H9 (cell line): ENCODE data around the gene PID1. TPM values are rescaled to one million over a fixed set of nuclear protein-coding genes. Genes with fewer than 3 reads are reported as not detected.

Experiments
- DNase-seq: peaks from one replicate; pipeline ENCODE4 v3.0.0-alpha.2; 2017
- H2AFZ ChIP-seq: one replicate; pipeline ENCODE4 v1.6.1; 2013; ENCODE audit warnings: mild to moderate bottlenecking, low read length, control low read depth, moderate library complexity
- H2AK5ac ChIP-seq: 2 replicates; pipeline ENCODE4 v1.6.1; 2013; ENCODE audit warnings: low read length, control low read depth, mixed read lengths; ENCODE audit not compliant: insufficient read length
- H2BK120ac ChIP-seq: one replicate; pipeline ENCODE4 v1.6.1; 2013; ENCODE audit warnings: low read depth, mild to moderate bottlenecking, low read length, control low read depth, inconsistent platforms; ENCODE audit not compliant: poor library complexity, severe bottlenecking
- H2BK12ac ChIP-seq: 2 replicates; pipeline ENCODE4 v1.6.1; 2013; ENCODE audit warnings: low read length, control low read depth, mixed read lengths, low read depth; ENCODE audit not compliant: insufficient read length
- H2BK15ac ChIP-seq: 2 replicates; pipeline ENCODE4 v1.6.1; 2013; ENCODE audit warnings: low read depth, low read length, control low read depth
- H2BK20ac ChIP-seq: one replicate; pipeline ENCODE4 v1.6.1; 2013; ENCODE audit warnings: low read depth, mild to moderate bottlenecking, low read length, control low read depth, inconsistent platforms; ENCODE audit not compliant: poor library complexity, severe bottlenecking
- H2BK5ac ChIP-seq: 2 replicates; pipeline ENCODE4 v1.6.1; 2013; ENCODE audit warnings: low read length, control low read depth, mixed read lengths; ENCODE audit not compliant: insufficient read length
- H3K14ac ChIP-seq: 2 replicates; pipeline ENCODE4 v1.6.1; 2013; ENCODE audit warnings: low read length, control low read depth; ENCODE audit not compliant: insufficient read depth
- H3K18ac ChIP-seq: 2 replicates; pipeline ENCODE4 v1.6.1; 2013; ENCODE audit warnings: low read depth, mild to moderate bottlenecking, mixed read lengths, low read length, control low read depth; ENCODE audit not compliant: insufficient read length
- H3K23ac ChIP-seq: 2 replicates; pipeline ENCODE4 v1.6.1; 2013; ENCODE audit warnings: low read length, control low read depth, mixed read lengths, low read depth; ENCODE audit not compliant: insufficient read length
- H3K23me2 ChIP-seq: 2 replicates; pipeline ENCODE4 v1.6.1; 2013; ENCODE audit warnings: low read depth, mild to moderate bottlenecking, mixed read lengths, low read length, control low read depth; ENCODE audit not compliant: insufficient read length, poor library complexity, severe bottlenecking
- H3K27ac ChIP-seq: 2 replicates; pipeline ENCODE4 v1.5.1; 2013; ENCODE audit warnings: low read length, control low read depth, mixed read lengths, low read depth; ENCODE audit not compliant: insufficient read length
- H3K27me3 ChIP-seq: 2 replicates; pipeline ENCODE4 v1.6.1; 2013; ENCODE audit warnings: low read length, control low read depth, inconsistent platforms; ENCODE audit not compliant: insufficient read depth
- H3K4ac ChIP-seq: 2 replicates; pipeline ENCODE4 v1.6.1; 2013; ENCODE audit warnings: low read depth, mild to moderate bottlenecking, control low read depth, inconsistent platforms, low read length, moderate library complexity
- H3K4me1 ChIP-seq: 2 replicates; pipeline ENCODE4 v1.6.1; 2013; ENCODE audit warnings: low read length, control low read depth, inconsistent platforms; ENCODE audit not compliant: insufficient read depth
- H3K4me2 ChIP-seq: 2 replicates; pipeline ENCODE4 v1.6.1; 2013; ENCODE audit warnings: low read length, control low read depth, mixed read lengths; ENCODE audit not compliant: insufficient read length, insufficient read depth
- H3K56ac ChIP-seq: 2 replicates; pipeline ENCODE4 v1.6.1; 2013; ENCODE audit warnings: low read depth, mild to moderate bottlenecking, mixed read lengths, low read length, control low read depth; ENCODE audit not compliant: insufficient read length
- H3K79me1 ChIP-seq: 2 replicates; pipeline ENCODE4 v1.6.1; 2013; ENCODE audit warnings: low read depth, mild to moderate bottlenecking, moderate library complexity, low read length, control low read depth, inconsistent platforms; ENCODE audit not compliant: insufficient read depth, poor library complexity, severe bottlenecking
- H3K79me2 ChIP-seq: 2 replicates; pipeline ENCODE4 v1.6.1; 2013; ENCODE audit warnings: low read length, control low read depth, inconsistent platforms; ENCODE audit not compliant: insufficient read depth
- H3K9ac ChIP-seq: 2 replicates; pipeline ENCODE4 v1.6.1; 2013; ENCODE audit warnings: low read length, control low read depth, mixed read lengths; ENCODE audit not compliant: insufficient read length; ENCODE audit errors: extremely low read depth
- H3K9me3 ChIP-seq: one replicate; pipeline ENCODE4 v1.6.1; 2013; ENCODE audit warnings: low read depth, low read length, inconsistent platforms; ENCODE audit not compliant: control insufficient read depth
- H3T11ph ChIP-seq: one replicate; pipeline ENCODE4 v1.6.1; 2013; ENCODE audit warnings: mild to moderate bottlenecking, low read length, control low read depth, inconsistent platforms
- H4K20me1 ChIP-seq: one replicate; pipeline ENCODE4 v1.6.1; 2013; ENCODE audit not compliant: control insufficient read depth, insufficient read length, insufficient read depth
- H4K5ac ChIP-seq: 2 replicates; pipeline ENCODE4 v1.6.1; 2013; ENCODE audit warnings: low read depth, mild to moderate bottlenecking, mixed read lengths, low read length, control low read depth; ENCODE audit not compliant: insufficient read length
- H4K8ac ChIP-seq: replicated peaks from 2 replicates; pipeline ENCODE4 v1.6.1; 2013; ENCODE audit warnings: low read length, control low read depth, mixed read lengths, low read depth; ENCODE audit not compliant: insufficient read length
- H4K91ac ChIP-seq: 2 replicates; pipeline ENCODE4 v1.6.1; 2013; ENCODE audit warnings: low read depth, mild to moderate bottlenecking, moderate library complexity, mixed read lengths, low read length, control low read depth; ENCODE audit not compliant: insufficient read length
- H3K27ac Mint-ChIP-seq, 3 experiments: 2 replicates in 2 of 3; 3 replicates in 1 of 3; pipeline ENCODE4 v1.8.0; 2020 to 2021; ENCODE audit warnings: mixed read lengths in 3 of 3, mild to moderate bottlenecking in 1 of 3, moderate library complexity in 1 of 3
- H3K27me3 Mint-ChIP-seq: 2 replicates; pipeline ENCODE4 v1.8.0; 2021; ENCODE audit warnings: low read depth, mild to moderate bottlenecking, moderate library complexity, mixed read lengths
- H3K36me3 Mint-ChIP-seq, 3 experiments: 2 replicates in 2 of 3; 3 replicates in 1 of 3; pipeline ENCODE4 v1.8.0; 2020 to 2021; ENCODE audit warnings: low read depth in 3 of 3, mixed read lengths in 3 of 3; ENCODE audit not compliant: insufficient read depth in 1 of 3
- H3K4me1 Mint-ChIP-seq, 2 experiments: 2 replicates each; pipeline ENCODE4 v1.8.0; 2020; ENCODE audit warnings: mixed read lengths in 2 of 2
- H3K4me3 Mint-ChIP-seq, 2 experiments: 2 replicates in 1 of 2; 3 replicates in 1 of 2; pipeline ENCODE4 v1.8.0; 2020 to 2021; ENCODE audit warnings: mild to moderate bottlenecking in 2 of 2, mixed read lengths in 2 of 2, moderate library complexity in 1 of 2
- H3K9me3 Mint-ChIP-seq, 2 experiments: 2 replicates in 1 of 2; 3 replicates in 1 of 2; pipeline ENCODE4 v1.8.0; 2020; ENCODE audit warnings: mild to moderate bottlenecking in 2 of 2, mixed read lengths in 2 of 2, moderate library complexity in 1 of 2
- CTCF ChIP-seq: fragments of 200-600 bp; sonication (generic); conservative IDR thresholded peaks from 3 replicates; pipeline ENCODE4 v1.8.0; 2021; ENCODE audit warnings: antibody characterized with exemption, mild to moderate bottlenecking
- WGBS: extraction: QIAGEN DNeasy Blood & Tissue Kit; methylation state at CpG from one replicate; pipeline ENCODE4 v1.1.7; 2013; ENCODE audit warnings: missing lambda C conversion rate, low lambda C conversion rate, mixed read lengths; ENCODE audit not compliant: insufficient read length; ENCODE audit errors: extremely low coverage; 5-methylcytosine and 5-hydroxymethylcytosine counted together
- total RNA-seq: library from RNA; stranded (reverse); gene quantifications from 2 replicates; pipeline ENCODE4 v1.2.1, GENCODE V29; 2021

Gene PID1
- total RNA-seq, 1 experiment from 2014 or later, result 1.4 TPM

- no peak overlapping the region for H2BK5ac ChIP-seq
- H3K18ac ChIP-seq, result no peak overlapping the region
- Mint-ChIP-seq H3K36me3 (no peaks in the 10 kb centered on the region), H3K27me3 (no peaks in the 10 kb centered on the region; the same call in 1 of the 2 replicates), H3K4me3 (no peak overlapping the region), H3K4me1 (no peaks in the 10 kb centered on the region), H3K27ac (no peak overlapping the region), H3K9me3 (no peaks in the 10 kb centered on the region)
- no peak overlapping the region for H2AK5ac ChIP-seq
- no peak overlapping the region for H3K23ac ChIP-seq
- no peak for TF ChIP-seq CTCF
- WGBS, result no CpG with 5 or more reads among the region's 20 CpGs
- no peaks in the 10 kb centered on the region for H3K79me2 ChIP-seq
- no peaks in the 10 kb centered on the region for H3K9me3 ChIP-seq
- no peak overlapping the region for H3T11ph ChIP-seq
- H3K56ac ChIP-seq, result no peak overlapping the region
- no peak overlapping the region for H4K91ac ChIP-seq
- H2AFZ ChIP-seq, result no peak overlapping the region
- H3K79me1 ChIP-seq, result no peaks in the 10 kb centered on the region
- H2BK120ac ChIP-seq, result no peak overlapping the region
- no peak overlapping the region for H3K27ac ChIP-seq
- no peaks in the 10 kb centered on the region for H3K4me1 ChIP-seq
- H4K20me1 ChIP-seq, result no peaks in the 10 kb centered on the region
- H3K9ac ChIP-seq, result no peak overlapping the region
- no peaks in the 10 kb centered on the region for H3K27me3 ChIP-seq
- DNase-seq, result no peak
- no peak overlapping the region for H2BK20ac ChIP-seq
- H2BK12ac ChIP-seq, result no peak overlapping the region
- H3K14ac ChIP-seq, result no peak overlapping the region
- H2BK15ac ChIP-seq, result no peak overlapping the region
- H3K4me2 ChIP-seq, result no peak overlapping the region
- H3K23me2 ChIP-seq, result no peaks in the 10 kb centered on the region
- H4K5ac ChIP-seq, result no peak overlapping the region
- no peak overlapping the region for H3K4ac ChIP-seq
- H4K8ac ChIP-seq, result no peak overlapping the region
Measured at GRCh38 chr2:229025653-229026052, 245.4 kb downstream of the PID1 start.
